Upper lobe of left lung (tissue), 6 donors: ENCODE results near the gene LIME1. TPM values are rescaled to one million over a fixed set of nuclear protein-coding genes. Genes with fewer than 3 reads are reported as not detected.

Experiments
- ATAC-seq, 2 donors: fragments of 200-7000 bp; cut with Tn5 transposase; one replicate each; pipeline ENCODE4 v1.9.1; 2022; ENCODE audit warnings: mild to moderate bottlenecking in 2 of 2, moderate library complexity in 2 of 2; ENCODE audit not compliant: low FRiP score in 2 of 2
- DNase-seq, 2 donors: peaks; one replicate each; pipeline ENCODE4 v3.0.0-alpha.2; 2019 to 2020
- H3K27ac ChIP-seq, 4 donors: fragments of 200-600 bp; sonication (generic); one replicate each; pipeline ENCODE4 v1.5.1; 2016 to 2019
- H3K27me3 ChIP-seq, 4 donors: fragments of 200-600 bp; sonication (generic); one replicate each; pipeline ENCODE4 v1.5.1; 2017 to 2019
- H3K36me3 ChIP-seq, 4 donors: fragments of 200-600 bp; sonication (generic); one replicate each; pipeline ENCODE4 v1.5.1; 2016 to 2019
- H3K4me1 ChIP-seq, 4 donors: fragments of 200-600 bp; sonication (generic); one replicate each; pipeline ENCODE4 v1.5.1; 2018 to 2019
- H3K4me3 ChIP-seq, 4 donors: fragments of 200-600 bp; sonication (generic); one replicate each; pipeline ENCODE4 v1.5.1; 2017 to 2019; ENCODE audit warnings: mild to moderate bottlenecking in 2 of 4, moderate library complexity in 1 of 4
- H3K9me3 ChIP-seq, 4 donors: fragments of 200-600 bp; sonication (generic); one replicate each; pipeline ENCODE4 v1.5.1; 2018 to 2019
- EP300 ChIP-seq, 4 donors: sonication (generic); formaldehyde crosslinking; IDR thresholded peaks; one replicate each; pipeline ENCODE4 v1.5.1; 2017; ENCODE audit warnings: antibody characterized with exemption in 4 of 4, control low read depth in 2 of 4
- POLR2A ChIP-seq, 4 donors: fragments of 450-650 bp; IDR thresholded peaks; one replicate each; pipeline ENCODE4 v1.5.1; 2016 to 2017; ENCODE audit warnings: antibody characterized with exemption in 4 of 4, mild to moderate bottlenecking in 2 of 4
- POLR2AphosphoS5 ChIP-seq, 2 donors: sonication (generic); formaldehyde crosslinking; IDR thresholded peaks; one replicate each; pipeline ENCODE4 v1.5.1; 2017; ENCODE audit warnings: antibody characterized with exemption in 2 of 2
- WGBS, 2 donors: methylation state at CpG; one replicate each; pipeline ENCODE4 v1.1.5; 2017 to 2018; 5-methylcytosine and 5-hydroxymethylcytosine counted together
- total RNA-seq, 6 donors: library from RNA; depleted of rRNA in 4 of 6; stranded (reverse); fragments of >200 nt in 4 of 6; gene quantifications; one replicate each; pipeline versions ENCODE4 v1.1.0 to v1.2.1, GENCODE V29; 2016 to 2021
- TF ChIP-seq, protein P1 (sequence below), 6 experiments: fragments of 450-650 bp in 4 of 6; fragments of 200-600 bp in 2 of 6; sonication (generic) in 2 of 6; IDR thresholded peaks; one replicate each; pipeline ENCODE4 v1.5.1; 2016 to 2019; ENCODE audit warnings: antibody characterized with exemption in 6 of 6
- donor health status: DM: no; HTN: no; CAD: no; lungs with moderate emphysema.
- donor health status: DM: no; HTN: yes; CAD: no; lungs with severe emphysema.

The LIME1 gene
- total RNA-seq, 6 donors from 2014 or later, result 12.4 to 51.3 (median 15.3) TPM

DNA sequence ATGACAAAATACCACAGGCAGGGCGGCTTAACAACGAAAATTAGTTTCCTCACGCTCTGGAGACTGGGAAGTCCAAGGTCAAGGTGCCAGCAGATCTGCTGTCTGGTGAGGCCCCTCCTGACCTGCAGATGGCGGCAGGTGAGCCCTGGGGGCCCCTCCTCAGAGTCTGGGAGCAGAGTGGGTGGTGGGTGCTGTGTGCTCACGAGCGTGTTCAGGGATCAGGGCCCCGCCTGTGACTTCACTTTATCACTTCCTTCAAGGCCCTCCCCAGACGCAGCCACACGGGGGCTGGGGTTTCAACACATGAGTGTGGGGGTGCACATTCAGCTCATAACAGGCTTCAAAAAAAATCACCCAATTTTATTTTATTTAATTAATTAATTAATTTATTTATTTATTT lies 42.4 kb downstream of the LIME1 start:
- TF ChIP-seq EP300 (IDR thresholded peaks at IDR 0.05) (no peak), POLR2AphosphoS5 (IDR thresholded peaks at IDR 0.05) (no peak), POLR2A (IDR thresholded peaks at IDR 0.05) (no peak)
- TF ChIP-seq, protein P1, sequence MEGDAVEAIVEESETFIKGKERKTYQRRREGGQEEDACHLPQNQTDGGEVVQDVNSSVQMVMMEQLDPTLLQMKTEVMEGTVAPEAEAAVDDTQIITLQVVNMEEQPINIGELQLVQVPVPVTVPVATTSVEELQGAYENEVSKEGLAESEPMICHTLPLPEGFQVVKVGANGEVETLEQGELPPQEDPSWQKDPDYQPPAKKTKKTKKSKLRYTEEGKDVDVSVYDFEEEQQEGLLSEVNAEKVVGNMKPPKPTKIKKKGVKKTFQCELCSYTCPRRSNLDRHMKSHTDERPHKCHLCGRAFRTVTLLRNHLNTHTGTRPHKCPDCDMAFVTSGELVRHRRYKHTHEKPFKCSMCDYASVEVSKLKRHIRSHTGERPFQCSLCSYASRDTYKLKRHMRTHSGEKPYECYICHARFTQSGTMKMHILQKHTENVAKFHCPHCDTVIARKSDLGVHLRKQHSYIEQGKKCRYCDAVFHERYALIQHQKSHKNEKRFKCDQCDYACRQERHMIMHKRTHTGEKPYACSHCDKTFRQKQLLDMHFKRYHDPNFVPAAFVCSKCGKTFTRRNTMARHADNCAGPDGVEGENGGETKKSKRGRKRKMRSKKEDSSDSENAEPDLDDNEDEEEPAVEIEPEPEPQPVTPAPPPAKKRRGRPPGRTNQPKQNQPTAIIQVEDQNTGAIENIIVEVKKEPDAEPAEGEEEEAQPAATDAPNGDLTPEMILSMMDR (IDR thresholded peaks at IDR 0.05), result no peak
- peaks cover 0 to 9% (median 0%) of the 10 kb centered on the region in 4 donors for H3K36me3 ChIP-seq
- no peaks in the 10 kb centered on the region for H3K27me3 ChIP-seq
- H3K27ac ChIP-seq, result no peak overlapping the region
- 75 to 79% methylated on average over 9 of the region's 9 CpGs for WGBS, 2 donors
- H3K4me1 ChIP-seq, result peaks cover 0 to 7% (median 5%) of the 10 kb centered on the region in 4 donors
- H3K4me3 ChIP-seq, result no peak overlapping the region
- H3K9me3 ChIP-seq, result no peaks in the 10 kb centered on the region
- DNase-seq, result no peak
- ATAC-seq, result no peak

DNA sequence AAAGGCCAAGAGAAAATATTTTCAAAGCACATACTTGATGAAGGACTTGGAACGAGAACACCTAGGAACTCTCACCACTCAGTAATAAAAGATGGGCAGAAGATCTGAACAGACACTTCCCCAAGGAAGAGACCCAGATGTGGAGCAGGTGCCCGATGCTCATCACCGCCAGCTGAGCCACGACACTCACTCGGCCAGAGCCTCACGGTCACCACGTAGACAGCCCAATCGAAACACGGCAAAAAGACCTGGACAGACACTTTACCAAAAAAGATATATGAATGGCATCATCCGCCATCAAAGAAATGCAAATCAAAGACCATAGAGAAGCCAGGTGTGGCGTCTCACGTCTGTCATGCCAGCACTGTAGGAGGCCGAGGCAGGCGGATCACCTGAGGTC lies 44.7 kb downstream of the LIME1 start:
- peaks cover 0 to 4% (median 0%) of the 10 kb centered on the region in 4 donors for H3K36me3 ChIP-seq
- H3K4me3 ChIP-seq, result no peak overlapping the region
- TF ChIP-seq EP300 (IDR thresholded peaks at IDR 0.05), result no peak
- TF ChIP-seq POLR2AphosphoS5 (IDR thresholded peaks at IDR 0.05), result no peak
- TF ChIP-seq POLR2A (IDR thresholded peaks at IDR 0.05), result no peak
- TF ChIP-seq, protein P1 (IDR thresholded peaks at IDR 0.05), result no peak
- no peaks in the 10 kb centered on the region for H3K27me3 ChIP-seq
- WGBS, 2 donors, result 89 to 92% methylated on average over 14 of the region's 14 CpGs
- H3K27ac ChIP-seq, result no peak overlapping the region
- no peaks in the 10 kb centered on the region for H3K9me3 ChIP-seq
- no peak for DNase-seq
- peaks cover 0 to 3% (median 2%) of the 10 kb centered on the region in 4 donors for H3K4me1 ChIP-seq
- ATAC-seq, result no peak

DNA sequence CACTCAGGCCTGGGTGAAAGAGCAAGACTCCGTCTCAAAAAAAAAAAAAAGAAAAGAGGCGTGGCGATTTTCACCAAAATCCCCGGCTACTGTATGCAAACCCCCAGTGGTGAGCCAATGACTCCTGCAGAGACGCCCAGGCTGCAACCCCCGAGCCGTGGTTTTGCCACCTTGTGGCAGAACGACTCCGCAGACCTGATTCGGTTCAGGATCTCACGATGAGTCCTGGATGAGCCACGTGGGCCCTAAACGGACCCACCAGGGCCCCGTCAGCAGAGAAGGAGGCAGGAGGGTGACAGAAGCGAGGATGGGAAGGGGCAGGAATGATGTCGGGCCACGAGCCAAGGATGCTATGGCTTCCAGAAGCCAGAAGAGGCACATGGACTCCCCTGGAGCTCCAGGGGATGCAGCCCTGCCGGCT lies 45.6 kb downstream of the LIME1 start:
- no peak for TF ChIP-seq EP300 (IDR thresholded peaks at IDR 0.05)
- TF ChIP-seq POLR2A (IDR thresholded peaks at IDR 0.05), result no peak
- no peaks in the 10 kb centered on the region for H3K9me3 ChIP-seq
- H3K36me3 ChIP-seq, result peaks cover 0 to 4% (median 0%) of the 10 kb centered on the region in 4 donors
- ATAC-seq, result no peak
- H3K27me3 ChIP-seq, result no peaks in the 10 kb centered on the region
- H3K4me1 ChIP-seq, result peaks cover 0 to 7% (median 6%) of the 10 kb centered on the region in 4 donors
- no peak overlapping the region for H3K4me3 ChIP-seq
- no peak overlapping the region for H3K27ac ChIP-seq
- WGBS, 2 donors, result 79 to 85% methylated on average over 17 of the region's 18 CpGs
- no peak for DNase-seq

DNA sequence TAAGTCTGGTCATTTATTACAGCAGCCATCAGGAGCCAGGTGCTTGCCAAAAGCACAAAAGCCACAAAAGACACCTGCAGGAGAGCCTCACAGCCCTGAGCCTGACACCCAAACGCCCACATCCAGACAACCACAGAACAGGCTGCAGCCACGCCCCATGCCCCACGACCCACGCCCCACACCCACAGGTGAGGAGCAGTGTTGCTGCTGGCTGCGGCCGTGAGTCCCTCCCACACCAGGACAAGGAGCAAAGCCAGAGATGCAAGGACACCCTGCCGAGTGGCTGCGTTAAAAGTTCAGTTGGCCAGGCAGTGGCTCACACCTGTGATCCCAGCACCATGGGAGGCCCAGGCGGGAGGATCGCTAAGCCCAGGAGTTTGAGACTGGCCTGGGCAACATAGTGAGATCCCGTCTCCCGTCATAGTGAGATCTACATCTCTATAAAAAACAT lies 46.1 kb downstream of the LIME1 start:
- no peaks in the 10 kb centered on the region for H3K27me3 ChIP-seq
- TF ChIP-seq EP300 (IDR thresholded peaks at IDR 0.05), result no peak
- TF ChIP-seq POLR2A (IDR thresholded peaks at IDR 0.05), result no peak
- TF ChIP-seq, protein P1 (IDR thresholded peaks at IDR 0.05), result no peak
- TF ChIP-seq POLR2AphosphoS5 (IDR thresholded peaks at IDR 0.05), result no peak
- 88 to 97% methylated on average over 8 to 12 of the region's 12 CpGs for WGBS, 2 donors
- H3K9me3 ChIP-seq, result no peaks in the 10 kb centered on the region
- no peak for ATAC-seq
- H3K4me1 ChIP-seq, result peaks cover 0 to 7% (median 6%) of the 10 kb centered on the region in 4 donors
- peaks cover 0 to 4% (median 0%) of the 10 kb centered on the region in 4 donors for H3K36me3 ChIP-seq
- H3K4me3 ChIP-seq, result no peak overlapping the region
- H3K27ac ChIP-seq, result no peak overlapping the region
- no peak for DNase-seq

DNA sequence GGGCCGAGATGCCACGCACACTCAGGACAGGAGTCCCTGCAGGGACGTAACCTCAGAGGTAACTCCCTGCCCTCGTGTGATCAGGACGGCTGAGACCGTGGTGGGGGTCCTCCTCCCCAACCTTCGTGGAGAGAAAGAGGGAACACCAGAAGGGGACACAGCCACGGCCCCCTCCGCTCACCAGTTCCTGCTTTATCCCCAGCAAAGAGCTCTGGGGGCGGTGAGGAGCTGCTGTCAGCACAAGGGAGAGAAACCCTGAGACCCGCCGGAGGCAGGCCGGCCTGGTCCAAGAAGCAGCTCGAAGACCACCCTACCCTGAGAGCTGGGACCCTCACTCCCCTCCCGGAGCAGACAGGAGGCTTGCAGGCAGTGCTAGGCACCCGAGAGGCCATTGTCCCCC lies 47.5 kb downstream of the LIME1 start:
- H3K9me3 ChIP-seq, result no peaks in the 10 kb centered on the region
- no peak for ATAC-seq
- peaks cover 0 to 9% (median under 1%) of the 10 kb centered on the region in 4 donors for H3K36me3 ChIP-seq
- no peaks in the 10 kb centered on the region for H3K27me3 ChIP-seq
- TF ChIP-seq, protein P1 (IDR thresholded peaks at IDR 0.05), result no peak
- no peak for TF ChIP-seq EP300 (IDR thresholded peaks at IDR 0.05)
- TF ChIP-seq POLR2AphosphoS5 (IDR thresholded peaks at IDR 0.05), result no peak
- no peak for TF ChIP-seq POLR2A (IDR thresholded peaks at IDR 0.05)
- WGBS, 2 donors, result 83 to 86% methylated on average over 8 to 16 of the region's 16 CpGs
- H3K27ac ChIP-seq, result no peak overlapping the region
- H3K4me3 ChIP-seq, result no peak overlapping the region
- peaks cover 0 to 7% (median 6%) of the 10 kb centered on the region in 4 donors for H3K4me1 ChIP-seq
- DNase-seq, result no peak
